ENCODE data around the gene NCAPG2. TPM values are rescaled to one million over a fixed set of nuclear protein-coding genes. Genes with fewer than 3 reads are reported as not detected.
"Not testable (repeated sequence)": the region's sequence is repeated elsewhere in the genome, so short reads cannot be mapped to it uniquely, and the experiment has no call there.

NCAPG2 gene
- total RNA-seq, 1 donor from 2014 or later: 12.2 TPM

GRCh38 chr7:158676906-158677305 lies 27.7 kb downstream of the NCAPG2 start:
- FAIRE-seq (no peak), DNase-seq (ENCODE audit: low spot score in 2 of 2) (no peak)

GRCh38 chr7:158676171-158676840 lies 28.3 kb downstream of the NCAPG2 start:
- FAIRE-seq: no peak

GRCh38 chr7:158672975-158673374 lies 31.6 kb downstream of the NCAPG2 start:
- no peak for DNase-seq (ENCODE audit: low spot score in 2 of 2)

More at GRCh38 chr7:158676171-158676840, 28.3 kb downstream of the NCAPG2 start:
- DNase-seq (ENCODE audit: low spot score in 2 of 2): no peak

GRCh38 chr7:158668086-158668485 lies 36.5 kb downstream of the NCAPG2 start:
- FAIRE-seq; DNase-seq (ENCODE audit: low spot score in 2 of 2): not testable (repeated sequence)

More at GRCh38 chr7:158672975-158673374, 31.6 kb downstream of the NCAPG2 start:
- no peak for FAIRE-seq

- DNase-seq (ENCODE audit: low spot score in 2 of 2); FAIRE-seq: not testable (repeated sequence)
These were observed 37.5 kb downstream of the NCAPG2 start for GRCh38 chr7:158666966-158667678.

- FAIRE-seq (no peak), DNase-seq (ENCODE audit: low spot score in 2 of 2) (no peak)
These were observed 38.2 kb downstream of the NCAPG2 start for GRCh38 chr7:158666401-158666800.

- DNase-seq (ENCODE audit: low spot score in 2 of 2) (no peak), FAIRE-seq (no peak)
These were observed 40.2 kb downstream of the NCAPG2 start for GRCh38 chr7:158664406-158664805.

- FAIRE-seq: no peak
These were observed 41.2 kb downstream of the NCAPG2 start for GRCh38 chr7:158663428-158663741.

GRCh38 chr7:158662610-158663427 lies 41.8 kb downstream of the NCAPG2 start:
- DNase-seq (ENCODE audit: low spot score in 2 of 2) (peak in 1 of 2 donors; percentile 19), FAIRE-seq (no peak)

More at GRCh38 chr7:158663428-158663741, 41.2 kb downstream of the NCAPG2 start:
- DNase-seq (ENCODE audit: low spot score in 2 of 2): no peak

GRCh38 chr7:158658475-158658874 lies 46.1 kb downstream of the NCAPG2 start:
- no peak for FAIRE-seq

GRCh38 chr7:158657189-158657746 lies 47.3 kb downstream of the NCAPG2 start:
- DNase-seq (ENCODE audit: low spot score in 2 of 2) (no peak), FAIRE-seq (no peak)

More at GRCh38 chr7:158658475-158658874, 46.1 kb downstream of the NCAPG2 start:
- DNase-seq (ENCODE audit: low spot score in 2 of 2): no peak

GRCh38 chr7:158655931-158656441 lies 48.6 kb downstream of the NCAPG2 start:
- no peak for FAIRE-seq

GRCh38 chr7:158655507-158655906 lies 49.1 kb downstream of the NCAPG2 start:
- DNase-seq (ENCODE audit: low spot score in 2 of 2) (no peak), FAIRE-seq (no peak)

More at GRCh38 chr7:158655931-158656441, 48.6 kb downstream of the NCAPG2 start:
- DNase-seq (ENCODE audit: low spot score in 2 of 2): no peak

GRCh38 chr7:158651968-158652565 lies 52.5 kb downstream of the NCAPG2 start:
- DNase-seq (ENCODE audit: low spot score in 2 of 2): peak in 1 of 2 donors; percentile 28

GRCh38 chr7:158650821-158651225 lies 53.8 kb downstream of the NCAPG2 start:
- DNase-seq (ENCODE audit: low spot score in 2 of 2) (no peak), FAIRE-seq (no peak)

More at GRCh38 chr7:158651968-158652565, 52.5 kb downstream of the NCAPG2 start:
- FAIRE-seq: no peak

- DNase-seq (ENCODE audit: low spot score in 2 of 2) (no peak), FAIRE-seq (no peak)
These were observed 55.3 kb downstream of the NCAPG2 start for GRCh38 chr7:158649279-158649678.

- DNase-seq (ENCODE audit: low spot score in 2 of 2) (no peak), FAIRE-seq (no peak)
These were observed 55.8 kb downstream of the NCAPG2 start for GRCh38 chr7:158648787-158649186.

- FAIRE-seq (no peak), DNase-seq (ENCODE audit: low spot score in 2 of 2) (no peak)
These were observed 56.4 kb downstream of the NCAPG2 start for GRCh38 chr7:158648168-158648567.

- FAIRE-seq: no peak
These were observed 57.2 kb downstream of the NCAPG2 start for GRCh38 chr7:158647475-158647792.

More at GRCh38 chr7:158647475-158647792, 57.2 kb downstream of the NCAPG2 start:
- DNase-seq (ENCODE audit: low spot score in 2 of 2): no peak

All from frontal cortex (tissue), 4 donors.